ENCODE results near the gene IGIP.

The IGIP gene

GRCh38 chr5:140166911-140167310 lies 41.2 kb downstream of the IGIP start:
- DNase-seq (ENCODE audit: low spot score) = no peak

- DNase-seq (ENCODE audit: low spot score) = no peak
Measured at GRCh38 chr5:140168371-140168770, 42.6 kb downstream of the IGIP start.

- peak; percentile 19 for DNase-seq (ENCODE audit: low spot score)
Measured at GRCh38 chr5:140169410-140169809, 43.7 kb downstream of the IGIP start.

GRCh38 chr5:140172483-140172882 lies 46.7 kb downstream of the IGIP start:
- DNase-seq (ENCODE audit: low spot score) = no peak

- no peak for DNase-seq (ENCODE audit: low spot score)
Measured at GRCh38 chr5:140174014-140174413, 48.3 kb downstream of the IGIP start.

- DNase-seq (ENCODE audit: low spot score) = peak; percentile 95
Measured at GRCh38 chr5:140174465-140175366, 49.0 kb downstream of the IGIP start, which contains the start of gene CYSTM1. CYSTM1 (plus strand) TSS chr5:140175188; CDS start chr5:140194466, 19,278 bp downstream.

- peak; percentile 82 for DNase-seq (ENCODE audit: low spot score)
Measured at GRCh38 chr5:140175367-140176030, 49.8 kb downstream of the IGIP start.

- peak; percentile 18 for DNase-seq (ENCODE audit: low spot score)
Measured at GRCh38 chr5:140176031-140176387, 50.3 kb downstream of the IGIP start.

GRCh38 chr5:140178086-140178410 lies 52.3 kb downstream of the IGIP start:
- no peak for DNase-seq (ENCODE audit: low spot score)

- no peak for DNase-seq (ENCODE audit: low spot score)
Measured at GRCh38 chr5:140178482-140179116, 52.9 kb downstream of the IGIP start.

Data from RKO (cell line).